Gastrocnemius medialis (tissue), 4 donors: ENCODE results near the gene TMEM61.

Source experiments
- POLR2A ChIP-seq, 2 donors: fragments of 450-650 bp; IDR thresholded peaks; one replicate each; pipeline ENCODE4 v1.6.1; 2017; ENCODE audit warnings: antibody characterized with exemption in 2 of 2, mild to moderate bottlenecking in 2 of 2, moderate library complexity in 2 of 2
- TF ChIP-seq, protein P1 (sequence below), 5 experiments: fragments of 450-650 bp in 3 of 5; fragments of 200-600 bp in 2 of 5; sonication (generic) in 2 of 5; IDR thresholded peaks in 4 of 5; conservative IDR thresholded peaks in 1 of 5; 1 replicate in 4 of 5; 2 replicates in 1 of 5; pipeline ENCODE4 v1.5.1; 2016 to 2019; ENCODE audit warnings: antibody characterized with exemption in 5 of 5, mild to moderate bottlenecking in 3 of 5, moderate library complexity in 3 of 5

DNA sequence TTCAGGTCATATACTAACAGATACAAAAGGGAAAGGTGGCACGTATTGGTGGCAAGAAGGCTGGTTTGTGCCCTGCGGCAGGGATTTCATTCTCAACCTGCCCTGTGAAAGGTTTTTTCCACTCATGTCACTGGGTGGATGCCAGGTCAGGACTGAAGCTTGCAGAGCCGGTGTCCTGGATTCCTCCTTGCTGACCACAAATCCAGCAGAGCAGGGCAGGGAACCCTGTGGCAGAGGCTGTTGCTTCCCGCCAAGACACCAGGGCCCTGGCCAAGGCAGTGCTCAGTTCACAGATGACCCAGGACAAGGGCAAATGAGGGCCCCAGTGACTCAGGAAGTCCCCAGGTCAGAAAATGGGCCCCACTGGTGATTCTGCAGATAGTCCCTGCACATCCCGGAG, 34.7 kb downstream of the TMEM61 start:
- TF ChIP-seq, protein P1, sequence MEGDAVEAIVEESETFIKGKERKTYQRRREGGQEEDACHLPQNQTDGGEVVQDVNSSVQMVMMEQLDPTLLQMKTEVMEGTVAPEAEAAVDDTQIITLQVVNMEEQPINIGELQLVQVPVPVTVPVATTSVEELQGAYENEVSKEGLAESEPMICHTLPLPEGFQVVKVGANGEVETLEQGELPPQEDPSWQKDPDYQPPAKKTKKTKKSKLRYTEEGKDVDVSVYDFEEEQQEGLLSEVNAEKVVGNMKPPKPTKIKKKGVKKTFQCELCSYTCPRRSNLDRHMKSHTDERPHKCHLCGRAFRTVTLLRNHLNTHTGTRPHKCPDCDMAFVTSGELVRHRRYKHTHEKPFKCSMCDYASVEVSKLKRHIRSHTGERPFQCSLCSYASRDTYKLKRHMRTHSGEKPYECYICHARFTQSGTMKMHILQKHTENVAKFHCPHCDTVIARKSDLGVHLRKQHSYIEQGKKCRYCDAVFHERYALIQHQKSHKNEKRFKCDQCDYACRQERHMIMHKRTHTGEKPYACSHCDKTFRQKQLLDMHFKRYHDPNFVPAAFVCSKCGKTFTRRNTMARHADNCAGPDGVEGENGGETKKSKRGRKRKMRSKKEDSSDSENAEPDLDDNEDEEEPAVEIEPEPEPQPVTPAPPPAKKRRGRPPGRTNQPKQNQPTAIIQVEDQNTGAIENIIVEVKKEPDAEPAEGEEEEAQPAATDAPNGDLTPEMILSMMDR (IDR thresholded peaks at IDR 0.05 in 4 of 5, conservative IDR thresholded peaks at IDR 0.05 in 1 of 5), result no peak
- no peak for TF ChIP-seq POLR2A (IDR thresholded peaks at IDR 0.05)
